Hippocampal formation (tissue), 2 donors: ENCODE results near the gene ADGRL4.
A peak's percentile ranks its signal among the peaks of the same experiment; 100 is the strongest.
"Not testable (repeated sequence)": the region's sequence is repeated elsewhere in the genome, so short reads cannot be mapped to it uniquely, and the experiment has no call there.

ENCODE experiments used
- DNase-seq, 2 donors: peaks; one replicate each; lab custom pipeline; 2025; lab: John Stamatoyannopoulos, UW

The ADGRL4 gene

DNA sequence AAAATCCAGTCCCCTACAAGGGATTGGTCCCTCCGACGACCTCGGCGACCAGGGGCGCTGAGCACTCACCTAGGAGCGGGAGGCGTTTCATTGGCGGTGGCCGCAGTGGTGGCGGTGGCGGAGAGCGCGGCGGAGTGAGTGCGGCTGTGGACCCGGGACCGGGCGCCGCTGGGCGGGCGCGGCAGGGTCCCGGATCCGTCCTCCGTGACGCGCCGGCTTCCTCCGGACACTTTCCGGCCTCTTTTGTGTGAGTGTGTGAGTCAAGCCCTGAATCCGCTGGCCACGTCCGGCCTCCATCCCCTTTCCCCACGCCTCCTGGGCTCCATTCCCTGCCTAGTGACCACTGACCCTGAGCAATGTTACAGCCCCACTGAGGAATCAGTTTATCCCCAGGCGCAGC, at the start of gene ADGRL4:
ADGRL4 (minus strand) TSS at position 167 of the 400 bp plus-strand sequence; CDS start at position 91, 76 bp downstream.
- no peak for DNase-seq

GRCh38 chr1:79055856-79056255, 49.3 kb upstream of the ADGRL4 start:
- no peak for DNase-seq

DNA sequence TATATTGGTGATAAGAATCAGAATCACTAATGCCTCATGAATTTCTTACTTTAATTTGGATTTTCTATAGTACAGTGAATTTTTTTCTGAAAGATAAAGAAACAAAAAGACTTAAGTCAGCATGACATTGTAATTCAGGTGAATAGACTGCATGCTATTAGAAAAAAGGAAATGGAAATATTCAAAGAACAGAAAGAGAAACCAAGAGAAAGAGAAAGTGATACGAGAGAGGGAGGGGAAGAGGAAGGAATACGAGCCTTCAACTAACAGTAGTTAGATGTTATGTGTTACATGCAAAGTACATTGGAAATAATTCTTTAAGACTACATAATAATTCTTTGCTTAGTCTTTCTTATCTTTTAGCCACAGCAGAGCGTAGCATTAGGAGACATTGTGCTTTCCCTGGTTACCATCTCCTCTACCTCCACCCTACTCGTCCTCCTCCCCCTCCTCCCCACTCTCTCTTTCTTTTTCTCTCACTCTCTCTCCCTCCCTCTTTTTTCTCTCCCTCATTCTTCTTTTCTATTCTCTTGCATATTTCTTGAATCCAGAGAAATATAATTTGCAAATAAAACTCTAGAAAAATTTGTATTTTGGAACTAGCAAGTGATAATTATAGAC, 46.4 kb upstream of the ADGRL4 start:
- no peak for DNase-seq

GRCh38 chr1:79044974-79045650, 38.6 kb upstream of the ADGRL4 start:
- no peak for DNase-seq

DNA sequence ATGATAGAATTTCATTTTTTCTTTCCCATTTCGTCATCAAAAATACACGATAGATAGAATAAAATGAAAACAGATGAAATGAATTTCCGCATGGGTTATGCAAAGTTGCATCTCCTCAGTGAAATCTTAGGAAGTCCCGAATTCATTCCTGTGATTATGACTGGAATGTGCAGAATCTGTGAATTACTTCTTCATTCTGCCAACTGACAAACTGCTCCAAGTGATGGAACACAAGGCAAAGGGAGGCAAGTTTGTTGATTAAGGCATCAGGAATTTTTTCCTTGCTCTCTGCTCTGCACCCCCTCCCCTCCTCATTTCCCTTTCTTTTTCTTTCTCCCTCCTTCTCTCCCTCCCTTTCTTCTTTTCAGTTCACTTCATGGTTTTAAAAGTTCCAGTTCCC, 37.0 kb upstream of the ADGRL4 start:
- no peak for DNase-seq

DNA sequence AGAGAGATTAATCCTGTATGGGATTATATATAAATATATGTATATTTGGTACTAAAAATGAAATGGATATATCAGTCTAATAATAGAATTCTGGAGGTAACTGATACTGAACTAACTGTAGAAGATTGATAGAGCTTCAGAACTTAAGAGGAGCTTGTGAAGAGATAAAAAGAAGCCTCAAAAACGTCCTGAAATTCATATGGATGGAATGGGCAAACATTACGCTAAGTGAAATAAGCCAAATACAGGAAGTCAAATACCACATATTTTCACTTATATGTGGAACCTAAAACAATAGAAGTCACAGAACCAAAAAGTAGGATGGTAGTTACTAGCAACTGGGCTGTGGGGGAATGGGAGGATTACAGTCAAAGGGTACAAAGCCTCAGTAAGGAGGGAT, 36.0 kb upstream of the ADGRL4 start:
- no peak for DNase-seq

GRCh38 chr1:79042117-79042516, 35.6 kb upstream of the ADGRL4 start:
- no peak for DNase-seq

- DNase-seq = no peak
These were observed 35.1 kb upstream of the ADGRL4 start for GRCh38 chr1:79041666-79042065.

DNA sequence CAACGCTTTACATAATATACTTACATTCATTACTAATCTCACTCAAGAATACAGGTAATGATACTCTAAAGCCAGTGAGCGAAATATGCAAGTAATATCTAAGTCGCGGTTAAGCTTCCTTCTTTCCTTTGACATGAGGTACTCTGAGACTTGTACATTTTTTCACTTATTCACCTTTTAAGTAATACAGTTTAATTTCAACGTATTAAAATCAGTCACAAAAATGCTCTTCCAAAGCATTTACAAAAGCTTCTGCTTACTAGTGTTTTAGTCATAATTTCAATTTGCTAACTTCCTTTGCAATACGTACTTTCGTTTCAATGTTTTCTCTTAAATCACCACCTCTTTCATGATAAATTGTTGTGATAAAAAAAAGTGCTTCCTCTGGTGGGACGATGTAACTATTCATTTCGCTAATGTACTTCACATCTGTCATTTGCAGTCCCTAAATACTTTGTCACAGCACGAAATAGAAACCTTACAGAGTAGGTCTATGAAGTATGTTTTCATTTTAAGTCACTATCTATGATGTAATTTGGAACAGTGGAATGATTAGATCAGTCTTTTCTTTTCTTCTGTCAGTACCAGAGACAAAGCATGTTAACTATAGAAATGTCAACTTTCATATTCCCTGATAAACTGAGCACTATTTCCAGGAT, 34.0 kb upstream of the ADGRL4 start:
- DNase-seq = no peak

- DNase-seq = no peak
These were observed 30.6 kb upstream of the ADGRL4 start for GRCh38 chr1:79037085-79037484.

DNA sequence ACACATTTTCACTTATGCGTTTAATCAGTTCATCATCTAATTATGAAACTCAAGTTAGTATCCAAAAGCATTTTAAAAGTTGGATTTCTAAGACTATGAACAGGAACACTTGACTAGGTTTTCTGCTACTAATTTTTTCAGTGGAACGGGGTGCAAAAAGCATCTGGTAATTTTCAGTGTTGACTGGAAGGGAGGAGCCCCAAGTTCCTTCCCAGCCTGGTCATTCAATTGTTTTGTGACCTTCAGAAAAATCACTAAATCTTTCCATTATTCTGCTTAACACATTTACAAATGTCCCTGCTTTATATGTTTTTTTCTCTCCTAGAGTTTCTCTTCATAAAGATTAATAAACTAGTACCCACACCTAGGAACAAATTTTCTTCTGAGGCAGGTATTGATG, 6.0 kb upstream of the ADGRL4 start:
- DNase-seq = no peak

GRCh38 chr1:79010589-79010988, 4.1 kb upstream of the ADGRL4 start:
- no peak for DNase-seq

DNA sequence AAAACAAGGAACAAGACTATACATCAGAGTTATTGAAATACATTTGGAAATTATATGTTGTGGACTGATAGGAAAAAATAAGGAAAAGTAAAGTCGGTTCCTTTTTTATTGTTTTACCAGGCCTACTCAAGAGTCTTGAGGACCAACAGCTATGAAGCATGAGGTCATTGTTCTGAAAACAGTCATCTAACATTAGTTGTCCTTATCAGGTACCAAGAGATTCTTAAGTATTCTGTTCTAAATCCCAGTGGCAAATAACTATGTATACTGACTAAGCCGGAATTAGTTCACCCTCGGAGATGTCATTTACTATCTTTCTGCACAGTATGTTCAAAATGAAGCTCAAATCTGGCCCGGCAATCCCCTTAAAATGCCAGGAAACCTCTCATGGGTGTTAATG, 585 bp downstream of the ADGRL4 start:
- no peak for DNase-seq

DNA sequence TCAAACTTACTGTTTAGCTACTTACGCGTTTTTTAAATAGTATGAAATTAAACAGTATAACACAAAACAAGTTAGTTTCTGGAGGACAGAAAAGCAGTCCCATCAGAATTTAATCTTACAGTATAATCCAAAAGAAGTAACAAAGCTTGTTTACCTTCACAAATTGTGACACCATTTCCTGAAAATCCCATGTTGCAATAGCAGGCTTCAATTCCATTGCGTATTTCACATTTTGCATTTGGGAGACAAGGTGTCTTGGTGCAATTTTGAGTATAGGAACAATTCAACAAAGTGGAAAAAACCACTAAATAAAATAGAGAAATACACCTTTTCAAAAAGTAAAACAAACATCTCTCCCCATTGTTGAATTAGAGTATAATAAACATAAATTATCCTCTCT, 1.6 kb downstream of the ADGRL4 start:
- DNase-seq = no peak

- no peak for DNase-seq
These were observed 9.7 kb downstream of the ADGRL4 start for GRCh38 chr1:78996791-78997190.

- DNase-seq = no peak
These were observed 19.5 kb downstream of the ADGRL4 start for GRCh38 chr1:78987042-78987441.

- no peak for DNase-seq
These were observed 26.0 kb downstream of the ADGRL4 start for GRCh38 chr1:78980511-78980910.

DNA sequence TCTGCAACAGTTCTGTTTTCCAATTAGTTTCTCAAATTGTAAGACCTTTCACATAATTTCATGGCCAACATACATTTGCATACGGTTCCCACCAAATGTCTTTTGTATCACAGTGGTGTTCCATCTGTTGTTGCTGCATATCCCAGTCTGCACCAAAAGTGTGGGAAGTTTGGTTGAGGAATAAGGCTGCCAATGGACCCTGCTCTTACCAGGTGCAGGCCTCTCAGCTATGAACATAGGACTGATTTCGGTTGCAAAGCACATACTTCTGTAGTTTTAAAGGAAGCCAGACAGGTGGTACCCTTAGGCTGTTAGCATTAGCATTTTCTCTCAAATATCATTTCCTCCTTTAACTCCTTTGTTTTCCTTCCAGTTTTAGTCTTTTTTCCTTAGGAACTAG, 33.8 kb downstream of the ADGRL4 start:
- DNase-seq = peak in 1 of 2 donors; percentile 13

DNA sequence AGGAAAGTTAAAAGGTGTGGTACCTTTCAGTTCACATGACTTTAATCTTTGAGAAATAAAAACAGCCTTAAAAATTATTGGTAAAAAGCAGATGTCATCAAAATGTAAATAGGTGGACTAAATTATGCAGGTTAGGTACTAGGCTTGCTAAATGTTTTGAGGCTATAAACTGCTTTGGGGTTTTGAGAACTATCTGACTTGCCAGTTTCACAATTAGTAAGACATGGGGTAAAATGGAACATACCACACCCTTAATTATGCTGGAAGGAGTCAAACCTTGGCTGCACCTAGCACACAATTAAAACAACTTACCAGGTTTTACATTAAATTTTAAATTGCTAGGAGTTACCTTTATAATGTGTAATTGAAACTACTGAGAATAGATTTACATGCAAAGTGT, 39.4 kb downstream of the ADGRL4 start:
- DNase-seq = not testable (repeated sequence)

DNA sequence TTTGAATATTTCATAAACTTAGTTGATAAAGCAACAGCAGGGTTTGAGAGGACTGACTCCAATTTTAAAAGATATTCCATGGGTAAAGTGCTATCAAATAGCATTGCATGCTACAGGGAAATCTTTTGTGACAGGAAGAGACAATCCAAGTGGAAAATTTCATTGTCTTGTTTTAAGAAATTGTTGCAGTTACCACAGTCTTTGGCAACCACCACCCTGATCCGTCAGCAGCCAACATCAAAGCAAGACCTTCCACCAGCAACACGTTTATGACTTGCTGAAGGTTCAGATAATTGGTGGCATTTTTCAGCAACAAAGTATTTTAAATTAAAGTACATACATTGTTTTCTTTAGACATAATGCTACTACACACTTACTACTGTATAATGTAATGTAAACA, 47.8 kb downstream of the ADGRL4 start:
- no peak for DNase-seq

DNA sequence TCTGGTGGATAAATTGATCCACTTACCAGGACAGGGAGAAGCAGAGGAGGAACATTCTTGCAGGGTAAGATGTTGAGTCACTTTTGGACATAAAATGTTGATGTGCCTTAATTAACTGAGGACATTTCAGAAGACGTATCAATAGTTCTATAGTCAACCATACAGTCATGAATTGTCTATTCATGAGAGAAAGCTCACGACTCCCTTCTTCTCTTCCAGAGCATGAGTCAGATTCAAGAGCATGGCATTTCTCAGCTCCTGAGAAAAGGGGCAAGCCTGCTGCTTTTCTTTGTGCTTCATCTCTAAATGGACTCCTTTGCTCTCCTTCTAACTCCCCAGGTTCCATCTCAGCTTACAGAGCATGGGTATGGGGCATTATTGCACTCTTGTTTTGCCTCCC, 55.7 kb downstream of the ADGRL4 start:
- DNase-seq = no peak

GRCh38 chr1:78949227-78949626, 57.3 kb downstream of the ADGRL4 start:
- DNase-seq = no peak

- DNase-seq = no peak
These were observed 87.4 kb downstream of the ADGRL4 start for GRCh38 chr1:78919150-78919549.
